Ovary (tissue), 9 donors: ENCODE data around the gene TSSC4. TPM values are rescaled to one million over a fixed set of nuclear protein-coding genes. Genes with fewer than 3 reads are reported as not detected.

Source experiments
- DNase-seq, 5 donors: peaks; one replicate each; pipeline ENCODE4 v3.0.0-alpha.2; 2019 to 2020
- H3K27ac ChIP-seq, 2 donors: fragments of 200-600 bp; one replicate each; pipeline versions ENCODE4 v1.5.1 to v1.8.0; 2019 to 2022
- H3K27me3 ChIP-seq: fragments of 200-600 bp; one replicate; pipeline ENCODE4 v1.8.0; 2022
- H3K36me3 ChIP-seq: fragments of 200-600 bp; sonication (generic); one replicate; pipeline ENCODE4 v1.5.1; 2019
- H3K4me1 ChIP-seq: one replicate; pipeline ENCODE4 v1.8.1; 2013; ENCODE audit warnings: mild to moderate bottlenecking, moderate library complexity; ENCODE audit not compliant: insufficient read depth
- H3K4me3 ChIP-seq: fragments of 200-600 bp; sonication (generic); one replicate; pipeline ENCODE4 v1.5.1; 2017
- H3K9me3 ChIP-seq, 2 donors: fragments of 200-600 bp in 1 of 2; sonication (generic) in 1 of 2; one replicate each; pipeline versions ENCODE4 v1.5.1 to v1.8.1; 2013 to 2019; ENCODE audit warnings: mild to moderate bottlenecking in 1 of 2, moderate library complexity in 1 of 2
- EP300 ChIP-seq: sonication (generic); formaldehyde crosslinking; IDR thresholded peaks from one replicate; pipeline ENCODE4 v1.6.1; 2017; ENCODE audit warnings: antibody characterized with exemption
- POLR2A ChIP-seq: fragments of 450-650 bp; IDR thresholded peaks from one replicate; pipeline ENCODE4 v1.6.1; 2017; ENCODE audit warnings: antibody characterized with exemption, mild to moderate bottlenecking, moderate library complexity
- WGBS, 3 donors: extraction: QIAGEN DNeasy Blood & Tissue Kit in 1 of 3; methylation state at CpG; one replicate each; pipeline versions ENCODE4 v1.1.5 to v1.1.7; 2013 to 2017; 5-methylcytosine and 5-hydroxymethylcytosine counted together
- intact Hi-C, 4 donors: fragments of 100-400 bp; cut with DNase I; formaldehyde crosslinking; loops; one replicate each; pipeline versions ENCODE4 v1.11.0 to v1.15.1; 2022 to 2023
- polyA plus RNA-seq, 2 donors: library from polyadenylated mRNA; stranded (reverse); fragments of 200-250 nt in 1 of 2; fragments of 350-450 nt in 1 of 2; fragmentation: Illumina TruSeq in 1 of 2; extraction: RNeasy Lipid Tissue Mini Kit (QIAGEN cat#74804) in 1 of 2; gene quantifications; one replicate each; pipeline ENCODE4 v1.2.3, GENCODE V29; 2013 to 2014
- total RNA-seq, 7 donors: library from RNA; depleted of rRNA in 2 of 7; stranded (reverse); fragments of >200 nt in 2 of 7; fragmentation: NEBNext Ultra II Directional in 3 of 7; extraction: Animal tissue kit (Norgen Biotek cat#: 25700) in 3 of 7; gene quantifications; one replicate each; pipeline versions ENCODE4 v1.1.0 to v1.2.4, GENCODE V29; 2016 to 2023
- TF ChIP-seq, protein P1 (sequence below), 3 donors: fragments of 450-650 bp in 2 of 3; fragments of 200-600 bp in 1 of 3; IDR thresholded peaks; one replicate each; pipeline versions ENCODE4 v1.5.1 to v1.8.0; 2016 to 2022; ENCODE audit warnings: antibody characterized with exemption in 3 of 3, mild to moderate bottlenecking in 1 of 3
- donor health status: DM: no; HTN: no; CAD: no; lungs with moderate emphysema.
- donor health status: DM: no; HTN: no; CAD: no.
- donor health status: Bipolar disorder and iron deficiency.
- donor health status: DM: yes; HTN: yes; CAD: no.
- donor health status: DM: no; HTN: no; CAD: no.
- donor health status: DM: yes; HTN: yes; CAD: no.

Gene TSSC4
- total and polyA plus RNA-seq, 9 donors, result 1.3 to 73.4 (median 41.7) TPM

DNA sequence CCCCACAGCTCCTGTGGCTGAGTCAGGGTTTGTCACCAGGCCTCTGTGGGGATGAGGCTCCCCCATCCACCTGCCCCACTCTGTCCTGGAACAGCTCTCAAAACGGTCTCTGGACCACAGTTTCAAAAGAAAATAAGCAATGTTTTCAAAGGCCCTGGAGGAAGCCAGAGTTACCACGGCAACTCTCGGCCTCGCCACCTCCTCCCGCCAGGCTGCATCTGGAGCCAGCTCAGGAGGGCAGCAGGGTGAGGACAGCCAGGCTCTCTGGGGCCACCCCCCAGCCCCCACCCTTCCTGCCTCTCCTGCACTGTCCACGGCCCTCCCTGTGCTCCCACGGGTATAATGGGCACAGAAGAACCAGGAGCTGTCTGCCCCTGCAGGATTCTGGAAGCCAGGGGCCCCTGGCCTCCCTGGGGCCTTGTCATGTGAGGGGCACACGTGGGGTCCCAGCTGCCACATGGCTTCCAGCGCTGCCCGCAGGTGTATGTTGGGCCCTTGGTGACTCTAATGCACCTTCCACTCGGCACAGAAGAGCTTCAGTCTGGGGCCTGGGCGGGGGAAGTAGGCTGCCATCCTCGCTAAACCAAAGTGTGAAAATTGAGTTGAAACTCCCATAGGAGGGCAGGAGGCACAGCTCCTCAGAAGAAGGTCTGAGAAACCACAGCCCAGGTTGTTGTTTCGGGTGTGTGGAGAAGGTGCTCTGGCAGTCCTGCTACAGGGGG is 13.1 kb upstream of the TSSC4 start:
- H3K27ac ChIP-seq, result peak overlapping the region; percentile 4 to 40
- no peak overlapping the region for H3K4me3 ChIP-seq
- no peaks in the 10 kb centered on the region for H3K27me3 ChIP-seq
- H3K4me1 ChIP-seq, result peaks cover 61% of the 10 kb centered on the region
- intact Hi-C loops, result no loop called here
- H3K36me3 ChIP-seq, result no peaks in the 10 kb centered on the region
- H3K9me3 ChIP-seq, result no peaks in the 10 kb centered on the region
- TF ChIP-seq, protein P1, sequence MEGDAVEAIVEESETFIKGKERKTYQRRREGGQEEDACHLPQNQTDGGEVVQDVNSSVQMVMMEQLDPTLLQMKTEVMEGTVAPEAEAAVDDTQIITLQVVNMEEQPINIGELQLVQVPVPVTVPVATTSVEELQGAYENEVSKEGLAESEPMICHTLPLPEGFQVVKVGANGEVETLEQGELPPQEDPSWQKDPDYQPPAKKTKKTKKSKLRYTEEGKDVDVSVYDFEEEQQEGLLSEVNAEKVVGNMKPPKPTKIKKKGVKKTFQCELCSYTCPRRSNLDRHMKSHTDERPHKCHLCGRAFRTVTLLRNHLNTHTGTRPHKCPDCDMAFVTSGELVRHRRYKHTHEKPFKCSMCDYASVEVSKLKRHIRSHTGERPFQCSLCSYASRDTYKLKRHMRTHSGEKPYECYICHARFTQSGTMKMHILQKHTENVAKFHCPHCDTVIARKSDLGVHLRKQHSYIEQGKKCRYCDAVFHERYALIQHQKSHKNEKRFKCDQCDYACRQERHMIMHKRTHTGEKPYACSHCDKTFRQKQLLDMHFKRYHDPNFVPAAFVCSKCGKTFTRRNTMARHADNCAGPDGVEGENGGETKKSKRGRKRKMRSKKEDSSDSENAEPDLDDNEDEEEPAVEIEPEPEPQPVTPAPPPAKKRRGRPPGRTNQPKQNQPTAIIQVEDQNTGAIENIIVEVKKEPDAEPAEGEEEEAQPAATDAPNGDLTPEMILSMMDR (IDR thresholded peaks at IDR 0.05), result no peak
- TF ChIP-seq POLR2A (no peak), EP300 (no peak)
- peak in 3 of 5 donors; percentile 54 to 64 (median 55) for DNase-seq
- WGBS, 3 donors, result 22 to 31% (median 24%) methylated on average over 14 of the region's 14 CpGs

DNA sequence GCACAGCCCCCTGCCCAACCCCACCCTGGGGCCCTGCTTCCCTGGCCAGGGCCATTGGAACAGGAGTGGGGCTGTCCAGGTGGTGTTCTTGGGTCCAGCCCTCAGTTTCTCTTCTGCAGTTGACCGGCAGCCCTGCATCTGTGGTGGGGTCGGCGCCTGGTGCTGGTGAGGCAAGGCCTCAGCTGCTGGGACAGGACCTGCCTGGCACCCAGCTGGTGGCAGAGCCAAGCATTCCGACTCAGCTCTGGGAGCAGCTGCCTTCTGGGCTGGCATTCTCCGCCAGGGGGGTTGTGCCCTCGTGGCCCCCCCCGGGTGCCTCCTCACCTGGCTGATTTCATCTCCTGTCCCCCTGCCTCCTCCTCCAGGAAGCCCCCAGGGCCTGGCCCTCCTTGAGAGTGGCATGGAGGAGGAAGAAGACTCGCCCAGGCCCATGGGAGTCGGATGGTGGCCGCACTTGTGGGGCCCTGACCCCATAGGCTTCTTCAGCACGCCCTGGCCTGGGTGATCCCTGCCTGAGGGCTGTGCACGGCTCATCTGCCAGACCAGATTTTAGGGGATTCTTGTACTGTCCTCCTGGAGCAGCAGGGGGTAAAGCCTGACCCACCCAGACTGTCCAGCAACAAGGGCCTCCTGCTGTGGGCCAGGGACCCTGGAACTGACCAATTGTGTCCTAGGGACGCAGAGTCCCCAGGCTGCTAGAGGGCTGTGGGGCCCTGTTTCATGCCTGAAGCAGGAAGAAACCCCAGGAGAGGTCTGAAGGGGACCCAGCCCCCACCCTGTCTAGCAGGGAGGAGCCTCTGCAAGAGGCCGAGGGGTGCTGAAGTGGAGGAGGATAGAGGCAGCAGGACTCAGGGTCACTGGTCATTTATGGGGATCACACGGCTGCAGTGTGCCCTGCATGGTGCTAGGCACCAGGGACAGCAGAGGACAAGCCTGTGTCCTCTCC is 11.8 kb upstream of the TSSC4 start:
- H3K4me3 ChIP-seq, result no peak overlapping the region
- WGBS, 3 donors, result 63 to 68% (median 67%) methylated on average over 10 to 15 of the region's 15 CpGs
- H3K27me3 ChIP-seq, result no peaks in the 10 kb centered on the region
- no peaks in the 10 kb centered on the region for H3K9me3 ChIP-seq
- no peaks in the 10 kb centered on the region for H3K36me3 ChIP-seq
- DNase-seq, result no peak
- no peak for TF ChIP-seq POLR2A
- TF ChIP-seq, protein P1 (IDR thresholded peaks at IDR 0.05), result no peak
- TF ChIP-seq EP300, result no peak
- H3K4me1 ChIP-seq, result peaks cover 53% of the 10 kb centered on the region
- intact Hi-C loops, result no loop called here
- H3K27ac ChIP-seq, result peak overlapping the region; percentile 21 to 51

DNA sequence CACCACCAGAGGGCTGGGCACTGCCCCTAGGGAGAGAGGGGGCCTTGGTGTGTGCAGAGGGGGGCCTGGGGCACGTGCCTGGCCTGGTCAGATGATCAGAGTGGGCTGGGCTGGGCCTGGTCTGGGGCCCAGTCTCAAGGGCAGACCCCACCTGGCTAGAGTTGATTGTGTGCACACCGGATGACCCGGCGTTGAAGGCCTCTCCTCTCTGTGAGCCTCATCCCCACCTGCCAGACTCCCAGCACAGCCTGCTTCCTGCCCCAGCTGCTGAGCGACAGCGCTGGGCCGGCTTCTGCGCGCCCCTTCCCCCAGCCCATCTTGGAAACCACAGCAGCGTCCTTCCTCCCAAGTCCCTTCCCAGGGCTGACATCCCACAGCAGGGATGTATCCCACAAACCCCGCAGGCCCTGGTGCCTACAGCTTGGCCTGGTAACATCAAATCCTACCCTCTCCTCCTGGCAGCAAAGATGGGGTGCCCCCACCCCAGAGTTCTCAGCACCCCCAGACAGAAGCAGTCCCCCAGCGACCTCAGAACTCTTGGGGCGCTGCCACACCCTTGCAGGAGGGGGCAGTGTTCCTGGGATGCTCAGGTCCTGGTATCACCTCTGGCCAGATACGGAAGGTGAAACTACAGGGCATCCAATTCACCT is 11.0 kb upstream of the TSSC4 start:
- no peaks in the 10 kb centered on the region for H3K27me3 ChIP-seq
- peaks cover 50% of the 10 kb centered on the region for H3K4me1 ChIP-seq
- peak overlapping the region; percentile 21 to 51 for H3K27ac ChIP-seq
- no peaks in the 10 kb centered on the region for H3K9me3 ChIP-seq
- TF ChIP-seq POLR2A, result no peak
- TF ChIP-seq EP300, result no peak
- TF ChIP-seq, protein P1 (IDR thresholded peaks at IDR 0.05), result no peak
- intact Hi-C loops, result loop anchor here in 1 of 4 donors (10.0 kb wide), 1 partner anchor 1855 kb away; the partner anchor contains the start of genes HRAS and LRRC56
- no peaks in the 10 kb centered on the region for H3K36me3 ChIP-seq
- WGBS, 3 donors, result 28 to 35% (median 33%) methylated on average over 13 to 14 of the region's 14 CpGs
- no peak for DNase-seq
- H3K4me3 ChIP-seq, result no peak overlapping the region
